Parathyroid adenoma (tissue), 2 donors: ENCODE results near the gene MMAB.

ENCODE experiments used
- H2AFZ ChIP-seq: fragments of 300-600 bp; sonication (generic); one replicate; pipeline ENCODE4 v1.7.0; 2017; ENCODE audit warnings: antibody characterized with exemption, mild to moderate bottlenecking
- H3K27ac ChIP-seq: fragments of 300-600 bp; sonication (generic); one replicate; pipeline ENCODE4 v1.7.0; 2017
- H3K27me3 ChIP-seq: fragments of 300-600 bp; sonication (generic); one replicate; pipeline ENCODE4 v1.7.0; 2017; ENCODE audit warnings: low read length; ENCODE audit not compliant: control insufficient read depth, insufficient read depth
- H3K36me3 ChIP-seq: fragments of 300-600 bp; sonication (generic); one replicate; pipeline ENCODE4 v1.7.0; 2017; ENCODE audit warnings: low read length; ENCODE audit not compliant: control insufficient read depth, insufficient read depth
- H3K4me1 ChIP-seq: fragments of 300-600 bp; sonication (generic); one replicate; pipeline ENCODE4 v1.7.0; 2017; ENCODE audit warnings: control low read depth
- H3K4me2 ChIP-seq: fragments of 300-600 bp; sonication (generic); one replicate; pipeline ENCODE4 v1.7.0; 2017; ENCODE audit warnings: low read length
- H3K4me3 ChIP-seq: fragments of 300-600 bp; sonication (generic); one replicate; pipeline ENCODE4 v1.7.0; 2017; ENCODE audit warnings: low read depth, low read length
- H3K79me2 ChIP-seq: fragments of 300-600 bp; sonication (generic); one replicate; pipeline ENCODE4 v1.7.0; 2017; ENCODE audit warnings: control low read depth
- H3K9ac ChIP-seq: fragments of 300-600 bp; sonication (generic); one replicate; pipeline ENCODE4 v1.7.0; 2017; ENCODE audit warnings: mild to moderate bottlenecking
- H3K9me3 ChIP-seq: fragments of 300-600 bp; sonication (generic); one replicate; pipeline ENCODE4 v1.7.0; 2017; ENCODE audit warnings: low read length; ENCODE audit not compliant: control insufficient read depth
- TF ChIP-seq, protein P1 (sequence below): fragments of 300-600 bp; sonication (generic); IDR thresholded peaks from one replicate; pipeline ENCODE4 v1.7.0; 2017; ENCODE audit warnings: antibody characterized with exemption, mild to moderate bottlenecking
- donor health status: primary hyperparathyroidism.

The MMAB gene

DNA sequence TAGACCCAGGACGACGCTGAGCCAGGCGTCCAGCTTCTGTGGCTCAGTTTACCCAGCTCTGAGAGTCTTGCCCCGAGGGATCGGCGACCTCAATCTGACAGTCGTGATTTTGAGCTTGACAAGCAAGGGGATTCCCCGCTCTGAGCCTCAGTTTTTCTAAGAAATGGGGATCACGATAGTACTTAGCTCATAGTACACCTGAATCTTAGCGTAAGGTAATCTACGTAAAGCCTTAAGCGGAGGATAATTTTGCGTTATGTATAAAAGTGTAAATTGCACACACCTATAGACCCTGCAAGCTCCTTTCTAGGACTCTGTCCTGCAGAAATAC, 575 bp upstream of the MMAB start:
- Histone ChIP-seq H3K4me2 (peak overlapping the region; percentile 91), H3K36me3 (no peaks in the 10 kb centered on the region), H3K9me3 (no peaks in the 10 kb centered on the region), H3K27me3 (no peaks in the 10 kb centered on the region), H3K27ac (no peak overlapping the region), H2AFZ (peak overlapping the region; percentile 74), H3K79me2 (peaks cover 2% of the 10 kb centered on the region), H3K9ac (no peak overlapping the region), H3K4me1 (peaks cover 5% of the 10 kb centered on the region), H3K4me3 (peak overlapping the region; percentile 72)
- TF ChIP-seq, protein P1, sequence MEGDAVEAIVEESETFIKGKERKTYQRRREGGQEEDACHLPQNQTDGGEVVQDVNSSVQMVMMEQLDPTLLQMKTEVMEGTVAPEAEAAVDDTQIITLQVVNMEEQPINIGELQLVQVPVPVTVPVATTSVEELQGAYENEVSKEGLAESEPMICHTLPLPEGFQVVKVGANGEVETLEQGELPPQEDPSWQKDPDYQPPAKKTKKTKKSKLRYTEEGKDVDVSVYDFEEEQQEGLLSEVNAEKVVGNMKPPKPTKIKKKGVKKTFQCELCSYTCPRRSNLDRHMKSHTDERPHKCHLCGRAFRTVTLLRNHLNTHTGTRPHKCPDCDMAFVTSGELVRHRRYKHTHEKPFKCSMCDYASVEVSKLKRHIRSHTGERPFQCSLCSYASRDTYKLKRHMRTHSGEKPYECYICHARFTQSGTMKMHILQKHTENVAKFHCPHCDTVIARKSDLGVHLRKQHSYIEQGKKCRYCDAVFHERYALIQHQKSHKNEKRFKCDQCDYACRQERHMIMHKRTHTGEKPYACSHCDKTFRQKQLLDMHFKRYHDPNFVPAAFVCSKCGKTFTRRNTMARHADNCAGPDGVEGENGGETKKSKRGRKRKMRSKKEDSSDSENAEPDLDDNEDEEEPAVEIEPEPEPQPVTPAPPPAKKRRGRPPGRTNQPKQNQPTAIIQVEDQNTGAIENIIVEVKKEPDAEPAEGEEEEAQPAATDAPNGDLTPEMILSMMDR = no peak

DNA sequence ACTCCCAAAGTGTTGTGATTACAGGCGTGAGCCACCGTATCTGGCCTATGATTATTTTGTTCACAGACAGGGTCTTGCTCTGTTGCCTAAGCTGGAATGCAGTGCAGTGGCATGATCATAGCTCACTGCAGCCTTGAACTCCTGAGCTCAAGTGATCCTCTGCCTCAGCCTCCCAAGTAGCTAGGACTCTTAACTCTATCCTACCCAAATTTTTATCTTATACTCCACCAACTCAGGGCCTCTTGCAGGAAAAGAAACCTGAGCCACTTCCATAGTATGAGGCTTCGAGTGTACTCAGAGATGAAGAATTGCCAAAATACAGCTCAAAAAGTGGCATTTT, 828 bp downstream of the MMAB start:
- TF ChIP-seq, protein P1 = no peak
- no peak overlapping the region for H3K9ac ChIP-seq
- H3K4me1 ChIP-seq = peaks cover 5% of the 10 kb centered on the region
- no peaks in the 10 kb centered on the region for H3K9me3 ChIP-seq
- peak overlapping the region; percentile 80 for H3K4me3 ChIP-seq
- peaks cover 2% of the 10 kb centered on the region for H3K79me2 ChIP-seq
- H3K27ac ChIP-seq = peak overlapping the region; percentile 82
- no peaks in the 10 kb centered on the region for H3K36me3 ChIP-seq
- peak overlapping the region; percentile 92 for H2AFZ ChIP-seq
- H3K4me2 ChIP-seq = peak overlapping the region; percentile 58
- no peaks in the 10 kb centered on the region for H3K27me3 ChIP-seq

DNA sequence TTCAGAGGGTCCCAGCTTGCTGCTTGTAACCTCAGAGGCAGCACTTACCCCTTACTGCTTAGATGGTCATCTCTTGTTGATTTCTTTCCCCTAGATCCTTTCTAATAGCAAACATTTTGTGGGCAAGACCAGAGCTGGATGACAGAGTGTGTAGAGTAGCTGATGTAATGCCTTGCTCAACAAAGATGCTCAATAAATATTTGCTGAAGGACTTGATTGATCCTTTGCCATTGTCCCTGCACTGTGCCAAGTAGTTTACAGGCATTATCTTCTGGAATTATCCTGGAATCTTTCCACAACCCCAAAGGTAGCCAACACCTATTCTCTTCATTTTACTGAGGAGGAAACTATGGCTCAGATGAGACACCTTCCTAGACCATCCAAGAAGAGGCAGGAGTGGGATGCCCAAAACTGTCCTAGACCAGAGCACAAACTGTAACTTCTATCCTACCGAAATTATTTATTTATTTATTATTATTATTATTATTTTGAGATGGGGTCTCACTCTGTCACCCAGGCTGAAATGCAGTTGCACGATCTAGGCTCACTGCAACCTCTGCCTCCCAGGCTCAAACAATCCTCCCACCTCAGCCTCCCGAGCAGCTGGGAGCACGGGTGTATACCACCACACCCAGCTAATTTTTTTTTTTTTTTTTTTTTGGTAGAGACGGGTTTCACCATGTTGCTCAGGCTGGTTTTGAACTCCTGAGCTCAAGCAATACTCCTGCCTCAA, 1.4 kb downstream of the MMAB start:
- TF ChIP-seq, protein P1 = no peak

DNA sequence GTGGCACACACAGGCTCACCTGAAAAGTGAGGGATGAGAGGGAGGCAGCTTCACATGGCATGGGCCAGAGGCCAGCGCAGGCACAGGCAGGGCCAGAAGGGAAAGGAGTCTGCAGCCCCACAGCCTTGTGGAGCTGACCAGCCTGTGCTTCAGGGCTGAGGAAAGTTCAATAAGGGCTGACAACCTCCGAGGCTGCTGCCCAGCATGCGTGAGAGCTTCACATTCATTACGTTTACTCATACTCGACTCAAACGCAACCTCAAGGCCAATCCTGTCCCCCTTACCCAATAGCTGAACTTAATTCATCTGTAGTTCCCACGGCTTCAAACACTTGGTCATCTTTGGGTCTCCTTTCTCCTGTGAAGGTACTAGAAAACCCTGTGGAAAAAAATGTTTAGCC, 4.8 kb downstream of the MMAB start:
- H3K79me2 ChIP-seq = no peaks in the 10 kb centered on the region
- TF ChIP-seq, protein P1 = no peak
- no peaks in the 10 kb centered on the region for H3K9me3 ChIP-seq
- no peak overlapping the region for H3K9ac ChIP-seq
- no peak overlapping the region for H3K27ac ChIP-seq
- H3K4me2 ChIP-seq = no peak overlapping the region
- H3K36me3 ChIP-seq = no peaks in the 10 kb centered on the region
- no peaks in the 10 kb centered on the region for H3K27me3 ChIP-seq
- peaks cover 5% of the 10 kb centered on the region for H3K4me1 ChIP-seq
- H2AFZ ChIP-seq = no peak overlapping the region
- H3K4me3 ChIP-seq = no peak overlapping the region

More for the DNA sequence above, 1.4 kb downstream of the MMAB start:
- Histone ChIP-seq H3K4me3 (no peak overlapping the region), H3K9me3 (no peaks in the 10 kb centered on the region), H3K36me3 (no peaks in the 10 kb centered on the region), H3K27me3 (no peaks in the 10 kb centered on the region), H2AFZ (no peak overlapping the region), H3K4me1 (peaks cover 5% of the 10 kb centered on the region), H3K9ac (no peak overlapping the region), H3K4me2 (no peak overlapping the region), H3K27ac (no peak overlapping the region), H3K79me2 (peaks cover 2% of the 10 kb centered on the region)

DNA sequence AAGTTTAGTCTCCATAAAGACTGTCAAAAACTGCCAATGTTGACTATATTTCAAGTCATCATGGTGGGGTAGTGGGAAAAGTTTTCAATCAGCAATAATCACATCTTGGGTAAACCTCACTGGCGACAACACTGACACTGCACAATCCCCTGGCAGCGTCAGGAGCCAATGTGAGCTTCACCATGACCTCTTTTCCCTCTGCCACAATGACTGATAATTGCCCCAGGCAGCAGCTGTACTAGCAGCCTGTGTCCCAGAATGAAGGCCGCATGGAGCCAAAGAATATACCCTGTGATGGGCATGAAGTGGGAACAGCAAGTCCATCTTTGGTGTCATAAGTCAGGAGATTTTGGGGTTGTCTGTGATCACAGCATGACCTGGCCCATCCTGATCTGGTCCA, 5.3 kb downstream of the MMAB start:
- no peaks in the 10 kb centered on the region for H3K36me3 ChIP-seq
- no peak overlapping the region for H3K4me2 ChIP-seq
- no peaks in the 10 kb centered on the region for H3K79me2 ChIP-seq
- H3K4me3 ChIP-seq = no peak overlapping the region
- H3K4me1 ChIP-seq = peaks cover 5% of the 10 kb centered on the region
- TF ChIP-seq, protein P1 = no peak
- no peak overlapping the region for H3K9ac ChIP-seq
- H3K27ac ChIP-seq = no peak overlapping the region
- H2AFZ ChIP-seq = no peak overlapping the region
- H3K27me3 ChIP-seq = no peaks in the 10 kb centered on the region
- no peaks in the 10 kb centered on the region for H3K9me3 ChIP-seq
